Effector CD8-positive, alpha-beta T cell (primary cell): ENCODE results near the gene PELI2.

Experiments
- DNase-seq: peaks from one replicate; lab custom pipeline; 2025; lab: John Stamatoyannopoulos, UW

The PELI2 gene

DNA sequence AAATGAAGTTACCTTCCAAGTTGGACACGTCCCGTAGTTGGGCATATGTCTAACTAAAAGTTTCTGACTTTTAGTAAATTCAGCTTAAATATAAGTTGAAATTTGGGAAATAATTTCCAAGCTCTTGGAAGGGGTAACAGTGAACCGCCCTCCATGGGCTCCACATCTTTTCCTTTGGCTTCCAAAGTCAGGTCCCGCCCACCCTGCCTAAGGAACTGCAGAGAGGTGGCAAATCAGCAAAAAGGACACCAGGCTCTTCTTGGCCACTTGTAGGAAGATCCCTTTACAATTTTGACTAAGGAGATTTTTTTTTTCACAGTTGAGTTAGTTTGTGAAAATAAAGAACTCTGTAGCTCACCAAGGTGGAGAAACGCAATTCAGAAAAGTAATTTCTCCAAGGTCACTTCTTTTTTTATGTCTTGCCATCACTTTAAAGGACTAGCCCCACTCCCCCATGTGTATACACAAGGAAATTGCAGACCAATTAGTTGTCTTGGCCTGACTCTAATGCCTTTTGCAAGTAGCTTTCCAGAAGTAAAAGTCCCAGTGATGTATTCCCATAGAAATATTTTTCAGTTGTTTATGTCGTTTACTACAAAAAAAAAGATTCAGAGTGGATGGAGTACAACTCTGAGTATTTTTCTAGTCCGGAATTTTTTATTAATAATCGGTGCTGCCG lies 181.2 kb downstream of the PELI2 start:
- no peak for DNase-seq

DNA sequence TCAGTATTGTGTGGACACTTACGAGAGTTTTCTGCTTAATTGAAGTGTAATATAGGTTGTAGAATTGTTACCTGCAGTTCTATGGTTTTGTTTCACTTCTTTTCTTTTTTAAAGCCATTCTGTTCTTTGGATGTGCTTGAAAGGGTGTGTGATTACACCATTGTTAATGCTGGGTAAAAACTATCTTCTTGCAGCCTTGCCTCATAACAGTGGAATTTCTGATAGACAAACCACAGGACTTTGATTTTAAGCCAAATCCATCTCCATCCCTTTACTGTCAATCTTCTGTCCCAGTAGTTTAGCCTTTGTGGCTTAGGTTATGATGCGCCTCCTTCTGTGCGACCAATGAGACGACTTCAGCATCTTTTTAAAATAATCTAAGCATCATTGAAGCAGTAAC lies 182.3 kb downstream of the PELI2 start:
- DNase-seq = no peak

DNA sequence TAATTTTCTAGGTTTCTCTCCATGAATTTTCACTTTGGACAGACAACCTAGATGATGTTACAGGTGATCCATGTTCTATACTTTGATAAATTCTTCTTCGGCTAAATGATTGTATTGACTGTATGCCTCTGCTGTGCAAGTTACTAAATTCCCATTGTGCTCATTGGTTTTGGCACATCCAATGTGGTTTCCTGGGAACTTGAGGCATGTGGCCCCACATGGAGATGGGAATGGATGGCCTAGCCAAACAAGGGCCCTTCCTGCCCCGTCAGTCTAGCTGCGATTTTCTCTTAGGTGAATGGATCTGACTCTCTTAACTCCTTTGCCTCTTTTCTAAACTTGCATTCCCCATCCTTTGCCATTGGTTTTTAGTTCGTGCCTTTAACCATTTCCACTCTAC lies 186.2 kb downstream of the PELI2 start:
- no peak for DNase-seq

DNA sequence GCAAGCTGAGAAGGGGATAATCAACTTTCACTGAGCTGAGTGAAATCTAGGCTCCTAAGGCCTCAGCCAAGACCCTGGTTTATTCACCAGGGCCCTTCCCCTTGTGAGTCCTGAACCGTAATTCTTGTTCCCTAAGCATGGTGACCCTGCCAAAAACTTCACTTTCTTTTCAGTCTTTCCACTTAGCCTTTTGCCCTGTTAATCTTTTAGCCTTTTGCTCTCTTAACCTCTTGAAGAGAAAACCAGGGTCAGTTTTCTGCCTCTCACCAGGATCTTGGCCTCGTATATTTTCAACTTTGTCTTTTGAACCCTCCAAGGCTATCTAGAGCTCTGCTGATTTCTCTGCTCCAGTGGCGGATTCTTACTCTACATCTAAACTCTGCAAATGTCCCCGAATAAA lies 191.0 kb downstream of the PELI2 start:
- DNase-seq = no peak

DNA sequence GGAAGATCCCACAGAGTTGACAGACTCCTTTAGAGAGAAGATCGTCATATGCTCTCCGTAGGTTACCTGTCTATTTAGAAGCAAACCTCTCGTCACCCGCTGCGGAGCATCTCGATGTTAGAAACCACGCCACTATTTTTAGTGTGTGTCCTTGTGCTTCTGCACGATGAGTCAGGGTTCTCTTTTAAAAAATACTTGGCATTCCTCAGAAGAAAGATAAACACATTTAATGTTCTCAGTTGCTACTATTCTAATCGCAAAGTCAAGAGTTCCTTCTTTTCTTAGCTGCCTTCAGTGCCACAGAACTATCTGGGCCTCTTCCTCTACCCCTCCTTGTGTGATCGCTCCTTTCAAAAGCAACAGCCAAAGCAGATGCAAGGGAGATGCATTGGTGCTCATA lies 192.4 kb downstream of the PELI2 start:
- no peak for DNase-seq

DNA sequence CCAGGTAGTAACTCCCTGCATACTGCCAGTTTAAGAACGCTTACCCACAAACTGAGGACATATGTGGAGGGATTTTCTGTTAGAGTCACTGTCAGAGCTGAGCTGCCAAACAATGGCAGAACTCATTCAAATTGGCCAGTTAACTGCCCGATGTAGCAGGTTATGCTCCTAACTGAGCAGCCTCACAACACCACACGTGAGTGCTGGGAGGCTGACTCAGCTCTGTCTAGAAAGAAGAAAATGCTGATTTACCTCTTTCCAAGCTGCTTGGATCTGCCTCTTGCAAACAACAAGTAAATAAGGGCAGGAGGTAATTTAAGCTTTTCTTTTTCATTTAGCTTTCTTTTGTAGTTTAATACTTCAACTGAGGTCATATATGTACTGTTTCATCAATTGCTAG lies 195.6 kb downstream of the PELI2 start:
- no peak for DNase-seq

DNA sequence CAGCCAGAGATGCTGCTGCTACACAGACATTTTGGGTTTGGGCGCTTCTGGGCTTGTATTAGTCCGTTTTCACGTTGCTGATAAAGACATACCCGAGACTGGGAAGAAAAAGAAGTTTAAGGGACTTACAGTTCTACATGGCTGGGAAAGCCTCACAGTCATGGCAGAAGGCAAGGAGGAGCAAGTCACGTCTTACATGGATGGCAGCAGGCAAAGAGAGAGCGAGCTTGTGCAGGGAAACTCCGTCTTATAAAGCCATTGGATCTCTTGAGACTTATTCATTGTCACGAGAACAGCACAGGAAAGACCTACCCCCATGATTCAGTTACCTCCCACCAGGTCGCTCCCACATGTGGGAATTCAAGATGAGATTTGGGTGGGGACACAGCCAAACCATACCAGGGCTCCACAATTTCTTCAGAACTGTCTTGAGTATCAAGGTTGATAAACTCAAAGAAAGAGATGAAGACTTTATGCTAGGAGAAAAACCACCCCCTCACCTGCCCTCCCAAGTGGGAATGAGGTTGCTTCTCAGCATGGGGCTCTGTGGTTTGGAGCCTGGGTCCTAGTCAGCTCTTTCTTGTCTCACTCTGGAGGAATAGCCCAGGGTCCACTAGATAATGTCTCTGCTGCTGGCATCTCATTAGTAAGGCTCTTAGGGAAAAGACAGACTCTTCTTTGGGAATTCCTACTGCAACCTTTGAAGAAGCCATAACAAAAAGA lies 200.3 kb downstream of the PELI2 start:
- no peak for DNase-seq

DNA sequence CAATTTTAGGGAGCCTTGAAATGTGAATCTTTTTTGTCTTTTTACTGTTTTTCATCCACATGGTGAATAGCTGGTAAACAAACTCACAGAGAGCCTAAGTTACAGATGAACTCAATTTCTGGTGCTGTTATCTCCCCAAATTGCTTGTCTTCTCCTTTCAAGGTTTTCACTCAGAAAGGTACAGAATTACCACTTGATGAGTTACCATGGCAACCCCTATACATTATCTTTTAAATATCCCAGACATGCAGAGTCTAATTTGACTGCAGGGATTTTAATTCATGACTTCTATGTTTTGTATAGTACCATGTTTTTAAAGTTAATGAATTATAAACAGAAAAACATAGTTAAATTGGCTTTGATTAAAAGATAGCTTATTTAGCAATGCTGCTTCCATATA lies 203.7 kb downstream of the PELI2 start:
- no peak for DNase-seq

DNA sequence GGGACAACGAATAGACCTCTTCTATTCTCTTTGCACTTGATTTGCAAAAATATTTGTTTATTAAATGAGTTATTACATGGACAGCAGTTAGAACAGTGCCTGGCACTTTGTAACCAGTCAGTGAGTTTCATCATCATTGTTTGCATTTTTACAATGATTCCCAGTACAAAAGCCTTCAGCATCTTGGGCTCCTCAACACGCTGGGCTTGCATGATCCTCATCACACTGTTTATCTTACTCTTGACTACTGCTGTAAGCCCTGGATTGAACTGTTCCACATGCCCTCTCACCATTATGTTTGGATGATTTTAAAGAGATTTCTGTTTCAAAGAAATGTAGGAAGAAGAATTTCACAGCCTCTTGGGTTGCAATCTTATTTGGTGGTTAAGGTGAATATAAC lies 204.3 kb downstream of the PELI2 start:
- DNase-seq = no peak

DNA sequence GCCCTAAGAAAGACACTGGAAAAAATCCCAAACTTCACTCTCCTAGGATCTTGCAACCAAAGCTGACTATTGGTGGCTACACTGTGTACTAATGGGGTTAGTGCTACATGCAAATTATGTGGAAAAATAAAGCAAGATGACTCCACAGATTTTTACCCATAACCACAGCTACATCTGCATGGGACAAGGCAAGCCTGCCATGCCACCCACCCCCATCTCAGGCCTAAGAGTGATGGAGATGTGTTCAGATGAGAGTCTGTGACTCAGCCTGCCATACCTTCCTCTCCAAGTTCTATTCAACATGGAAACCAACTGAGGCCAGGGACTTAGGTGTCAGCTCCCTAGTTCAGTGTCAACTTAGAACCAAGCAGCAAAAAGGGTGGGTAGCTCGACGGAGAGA lies 206.2 kb downstream of the PELI2 start:
- DNase-seq = no peak

DNA sequence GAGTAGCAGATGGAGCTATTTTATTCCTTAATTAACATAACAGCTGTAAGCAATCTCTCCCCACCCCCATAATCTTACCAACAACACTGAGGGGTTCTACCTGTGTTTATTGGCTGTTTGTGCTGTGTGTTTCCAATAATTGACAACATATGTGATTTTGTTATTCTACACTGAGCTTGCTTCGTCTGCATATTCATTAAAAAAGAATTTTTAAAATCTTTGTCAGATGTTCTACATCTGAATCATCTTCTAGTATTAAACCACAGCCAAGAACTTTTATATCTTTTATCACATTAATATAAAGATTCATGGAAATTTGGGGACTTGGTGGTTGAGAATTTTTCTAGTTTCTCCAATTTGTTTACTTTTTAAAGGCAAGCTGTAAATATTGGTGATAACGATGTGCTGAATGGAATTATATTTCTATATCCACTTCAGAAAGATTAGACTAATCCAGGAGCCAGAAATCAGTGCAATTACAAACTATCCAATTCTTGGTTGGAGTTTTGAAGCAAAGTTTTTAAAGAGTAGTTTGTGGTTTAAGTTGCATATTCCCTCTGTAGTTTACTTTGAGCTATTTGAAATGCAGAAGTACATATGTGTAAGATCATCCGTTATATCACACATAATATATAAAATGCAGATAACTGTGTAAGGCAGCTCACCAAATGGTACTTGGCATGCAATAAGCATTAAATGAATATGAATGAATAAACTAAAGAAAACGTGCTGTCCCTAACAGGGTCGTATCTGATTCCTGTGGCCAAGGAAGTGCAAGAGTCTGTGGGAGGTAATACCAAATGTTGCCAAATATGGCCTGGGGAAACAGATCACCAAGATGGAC lies 206.9 kb downstream of the PELI2 start:
- DNase-seq = no peak

DNA sequence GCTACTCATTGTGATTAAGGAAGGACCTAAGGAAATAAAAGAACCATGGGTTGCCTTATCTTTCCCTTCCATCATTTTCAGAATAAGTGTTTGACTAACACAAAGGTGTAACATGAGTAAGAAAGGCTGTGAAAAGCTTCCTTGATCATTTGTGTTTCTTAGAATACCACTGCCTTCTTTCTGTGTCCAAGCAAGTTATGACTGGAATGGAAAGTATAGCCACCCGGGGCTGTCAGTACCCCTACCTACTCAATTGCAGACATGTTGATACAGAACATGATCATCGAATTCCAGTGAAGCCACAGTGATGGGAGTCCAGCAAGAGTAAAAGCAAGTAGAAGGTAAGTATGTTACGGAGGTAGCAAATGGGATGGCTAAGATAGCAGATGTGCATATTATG lies 209.8 kb downstream of the PELI2 start:
- DNase-seq = no peak

DNA sequence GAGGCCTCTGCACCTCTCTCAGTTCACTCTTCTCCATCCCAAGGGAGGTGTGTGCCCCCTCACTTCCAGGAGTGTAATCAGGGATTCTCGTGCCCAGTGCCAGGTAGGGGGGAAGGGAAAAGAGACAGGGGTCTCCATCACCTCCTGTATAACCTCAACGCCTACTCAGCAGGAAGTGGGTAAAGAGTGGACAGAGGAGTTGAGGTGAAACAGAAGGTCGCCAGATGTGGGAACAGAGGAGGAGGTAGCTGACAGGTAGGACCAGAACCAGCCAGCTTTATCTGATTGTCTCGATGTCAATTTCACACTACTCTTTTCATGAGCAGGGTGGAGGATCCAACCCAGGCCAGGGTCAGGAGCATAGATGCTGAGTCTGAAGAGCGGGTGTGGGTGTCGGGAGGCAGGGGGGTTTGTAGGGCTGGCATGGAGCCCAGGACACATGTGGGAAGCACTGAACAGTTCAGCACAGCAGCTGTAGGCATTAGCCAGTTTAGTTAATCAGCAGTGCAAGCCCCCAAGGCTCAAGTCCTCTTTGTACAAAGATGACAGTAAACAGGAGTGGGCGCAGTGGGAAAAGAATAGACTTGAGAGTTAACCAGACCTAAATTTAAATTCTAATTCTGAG lies 213.5 kb downstream of the PELI2 start:
- DNase-seq = no peak

DNA sequence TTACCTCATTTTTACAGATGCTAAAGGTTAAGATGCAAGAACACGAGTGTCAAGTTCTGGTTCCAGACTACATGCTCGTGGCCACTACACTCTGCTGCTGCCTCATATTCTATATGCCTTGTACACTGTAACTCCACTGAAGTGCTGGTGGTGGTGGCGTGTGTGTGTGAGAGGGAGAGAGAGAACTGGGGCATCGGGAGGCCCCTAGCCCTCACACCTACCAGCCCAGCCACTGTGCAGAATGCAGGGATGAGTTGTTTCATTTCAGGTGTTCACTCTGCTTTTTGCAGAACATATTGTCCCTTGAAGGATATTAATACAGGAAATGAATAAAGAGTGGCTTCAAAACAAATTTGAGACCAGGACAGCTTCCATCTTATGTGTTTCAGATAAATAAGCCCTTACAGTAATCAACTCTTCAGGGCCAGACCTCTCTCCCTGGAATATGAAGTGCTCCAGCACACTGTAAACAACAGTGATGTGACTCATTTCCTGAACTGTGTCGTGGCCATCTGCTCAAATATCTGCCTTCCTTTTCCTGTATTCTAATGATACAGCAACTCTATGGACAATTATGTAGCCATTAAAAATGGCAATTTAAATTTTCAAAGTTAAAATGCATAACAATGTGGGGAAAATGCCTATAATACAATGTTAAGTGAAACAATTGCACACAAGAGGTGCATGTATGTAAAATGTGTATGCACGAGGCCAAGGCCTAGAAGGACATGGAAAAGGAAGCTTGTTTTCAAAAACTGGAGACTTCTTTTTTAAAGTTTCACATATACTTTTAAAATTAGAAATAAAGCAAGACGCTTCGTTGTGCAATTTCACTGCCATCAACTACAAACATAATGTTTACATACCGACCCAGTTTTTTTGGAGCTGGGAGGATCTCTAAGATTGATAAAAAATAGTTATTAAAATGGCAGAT lies 215.4 kb downstream of the PELI2 start:
- DNase-seq = no peak

DNA sequence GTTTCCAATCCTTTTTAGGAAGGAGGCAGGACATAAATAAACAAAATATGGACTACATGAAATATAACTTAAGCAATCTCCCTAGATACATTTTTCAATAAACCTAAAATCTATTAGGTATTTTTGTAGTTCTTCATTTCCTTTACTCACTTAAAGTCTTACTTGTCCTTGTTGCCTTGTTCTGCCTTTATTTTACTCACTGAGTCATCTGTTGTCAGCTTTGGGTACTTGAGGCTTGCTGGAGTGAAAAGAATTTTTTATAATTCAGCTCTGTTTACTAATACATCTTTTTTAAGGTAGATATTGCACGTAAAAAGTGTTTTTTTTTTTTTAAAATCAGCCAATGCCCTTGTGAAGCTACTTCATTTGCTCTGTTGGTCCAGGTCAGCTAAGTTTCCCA lies 216.2 kb downstream of the PELI2 start:
- no peak for DNase-seq

DNA sequence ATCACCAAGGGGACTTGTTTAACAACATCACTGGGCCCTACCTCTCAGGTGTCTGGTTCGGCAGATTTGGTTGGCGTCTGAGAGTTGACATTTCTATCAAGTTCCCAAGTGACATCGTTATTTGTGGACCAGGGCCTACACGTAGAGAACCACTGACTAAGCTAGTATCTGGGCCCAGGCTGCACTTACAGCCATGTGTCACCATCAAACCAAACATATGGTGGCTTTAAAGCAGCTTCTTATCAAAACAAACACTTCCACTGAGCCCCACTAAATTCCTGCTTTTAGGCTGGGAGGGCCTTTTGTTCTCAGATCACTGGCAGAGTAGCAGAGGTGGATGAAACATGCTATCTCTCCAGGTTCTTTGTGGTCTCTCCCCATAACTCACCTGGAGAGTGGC lies 220.5 kb downstream of the PELI2 start:
- no peak for DNase-seq

DNA sequence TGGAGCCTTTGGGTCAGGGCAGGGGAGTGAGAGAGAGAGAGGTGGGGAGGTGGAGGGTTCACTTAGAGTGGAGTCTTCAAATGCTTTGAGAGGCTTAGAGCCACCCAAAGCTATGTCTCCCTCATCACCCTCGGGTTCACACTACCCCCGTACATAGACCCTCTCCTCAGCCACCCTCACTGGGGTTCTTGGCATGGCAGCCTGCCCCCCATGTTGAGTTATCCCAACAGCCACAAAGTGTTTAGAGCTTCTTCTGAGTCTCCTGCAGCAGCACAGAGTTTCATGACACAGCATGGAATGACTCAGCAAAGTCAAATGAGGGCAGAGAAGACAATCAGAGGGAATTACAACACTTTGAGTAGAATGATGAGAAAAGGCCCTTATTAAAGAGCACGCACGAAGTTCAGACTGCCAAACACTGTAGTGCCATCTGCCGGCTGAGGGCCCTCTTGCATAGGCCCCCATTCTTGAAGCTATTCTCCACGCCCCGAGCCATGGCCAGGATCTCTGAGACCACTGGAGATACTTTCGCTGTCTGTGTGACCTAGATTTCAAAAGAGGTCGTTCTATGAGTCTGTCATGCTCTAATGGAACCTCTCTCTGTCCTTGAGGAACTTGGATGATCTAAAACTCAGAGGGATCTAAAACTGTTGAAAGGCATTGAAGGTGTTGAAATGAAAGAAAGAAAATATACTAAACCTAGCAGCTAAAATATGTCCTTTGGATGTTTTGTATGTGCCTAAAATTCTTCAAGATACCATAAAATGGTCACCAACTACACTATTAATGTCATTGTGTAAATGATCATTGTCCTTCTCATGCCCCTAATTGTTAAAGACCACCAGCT lies 221.9 kb downstream of the PELI2 start:
- DNase-seq = peak; percentile 34

DNA sequence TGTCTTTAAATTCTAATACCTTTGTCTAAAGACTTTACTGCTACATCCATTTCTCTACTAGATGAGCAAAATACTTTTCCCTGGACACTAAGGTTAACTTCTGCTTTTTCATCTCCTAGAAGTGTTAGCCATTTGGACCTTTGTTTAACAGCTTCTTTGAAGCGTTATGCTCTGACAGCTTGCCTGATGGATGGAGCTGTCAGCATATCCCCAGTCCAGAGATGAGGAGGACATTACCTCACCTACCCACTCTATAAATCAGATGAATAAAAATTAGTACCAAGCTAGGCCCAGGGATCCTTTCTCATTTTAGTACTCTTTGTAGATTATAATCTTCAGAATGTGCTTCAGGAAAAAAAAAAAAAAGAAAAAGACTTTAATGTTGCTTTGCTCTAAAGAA lies 222.7 kb downstream of the PELI2 start:
- no peak for DNase-seq

DNA sequence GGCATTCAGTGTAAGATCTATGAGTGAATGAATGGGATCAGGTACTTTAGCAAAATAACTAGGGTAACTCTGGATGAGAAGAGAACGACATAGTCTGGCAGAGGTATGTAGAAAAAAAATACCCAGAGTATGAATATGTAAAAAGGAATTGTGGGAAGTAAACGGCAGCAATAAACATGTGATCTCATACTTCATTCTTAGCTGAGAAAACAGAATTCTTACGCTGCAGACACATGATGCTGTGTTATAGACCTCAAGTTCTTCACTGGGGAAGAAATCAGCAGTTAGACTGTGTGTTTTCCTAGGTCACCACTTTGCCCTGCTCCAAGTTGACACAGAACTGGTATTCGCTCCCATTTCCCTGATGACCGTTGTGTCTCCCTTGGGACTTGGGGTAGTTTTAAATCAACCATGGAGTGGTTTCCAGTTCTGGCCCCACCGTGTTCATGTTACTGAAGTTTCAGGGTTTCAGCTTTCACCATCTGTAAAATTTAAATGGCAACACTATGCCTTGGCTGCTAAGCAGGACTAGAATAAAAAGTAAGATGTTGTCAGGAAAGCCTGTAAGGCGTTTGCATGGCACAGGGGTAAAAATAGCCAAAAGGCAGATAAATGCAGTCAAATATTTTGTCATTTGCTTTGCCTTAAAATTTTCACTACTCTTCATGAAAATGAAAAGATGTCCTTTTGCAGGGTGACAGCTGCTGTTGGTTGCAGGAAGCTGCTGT lies 223.7 kb downstream of the PELI2 start:
- DNase-seq = no peak

DNA sequence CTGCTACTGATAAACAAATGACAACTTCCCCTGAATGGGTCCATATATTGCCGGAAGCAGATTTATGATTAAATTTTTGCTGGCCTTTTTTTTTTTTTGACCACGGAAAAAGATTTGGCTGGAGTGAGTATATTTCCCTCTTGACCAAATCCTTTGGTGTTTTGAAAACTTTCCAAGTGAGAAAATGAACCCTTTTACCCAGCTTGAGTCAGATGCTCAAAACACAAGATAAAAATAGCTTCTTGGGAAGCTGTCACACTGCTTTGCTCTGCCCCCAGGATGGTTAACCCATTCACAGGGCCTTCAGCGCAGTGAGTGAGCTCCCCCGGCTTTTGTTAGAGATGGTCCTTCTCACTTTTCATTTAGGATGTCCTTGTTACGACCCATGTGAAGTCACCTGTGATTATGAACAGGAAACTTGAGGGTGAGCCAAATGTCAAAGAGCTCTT lies 224.3 kb downstream of the PELI2 start:
- no peak for DNase-seq
